Amniotic epithelial cell (primary cell): ENCODE measurements around the gene PRR13.
"Not testable (repeated sequence)": the region's sequence is repeated elsewhere in the genome, so short reads cannot be mapped to it uniquely, and the experiment has no call there.

Experiments used
- DNase-seq: peaks from one replicate; pipeline ENCODE4 v3.0.0-alpha.2; 2010; ENCODE audit warnings: low read depth

The PRR13 gene

DNA sequence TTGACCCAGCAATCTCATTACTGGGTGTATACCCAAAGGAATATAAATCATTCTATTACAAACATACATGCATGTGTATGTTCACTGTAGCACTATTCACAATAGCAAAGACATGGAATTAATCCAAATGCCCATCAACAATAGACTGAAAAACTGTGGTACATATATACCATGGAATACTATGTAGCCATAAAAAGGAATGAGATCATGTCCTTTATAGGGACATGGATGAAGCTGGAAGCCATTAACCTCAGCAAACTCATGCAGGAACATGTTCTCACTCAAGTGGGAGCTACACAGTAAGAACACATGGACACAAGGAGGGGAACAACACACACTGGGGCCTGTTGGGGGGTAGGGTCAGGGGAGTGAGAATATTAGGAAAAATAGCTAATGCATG, 2.0 kb upstream of the PRR13 start:
- DNase-seq = not testable (repeated sequence)

GRCh38 chr12:53443955-53444354, 2.4 kb downstream of the PRR13 start:
- no peak for DNase-seq

DNA sequence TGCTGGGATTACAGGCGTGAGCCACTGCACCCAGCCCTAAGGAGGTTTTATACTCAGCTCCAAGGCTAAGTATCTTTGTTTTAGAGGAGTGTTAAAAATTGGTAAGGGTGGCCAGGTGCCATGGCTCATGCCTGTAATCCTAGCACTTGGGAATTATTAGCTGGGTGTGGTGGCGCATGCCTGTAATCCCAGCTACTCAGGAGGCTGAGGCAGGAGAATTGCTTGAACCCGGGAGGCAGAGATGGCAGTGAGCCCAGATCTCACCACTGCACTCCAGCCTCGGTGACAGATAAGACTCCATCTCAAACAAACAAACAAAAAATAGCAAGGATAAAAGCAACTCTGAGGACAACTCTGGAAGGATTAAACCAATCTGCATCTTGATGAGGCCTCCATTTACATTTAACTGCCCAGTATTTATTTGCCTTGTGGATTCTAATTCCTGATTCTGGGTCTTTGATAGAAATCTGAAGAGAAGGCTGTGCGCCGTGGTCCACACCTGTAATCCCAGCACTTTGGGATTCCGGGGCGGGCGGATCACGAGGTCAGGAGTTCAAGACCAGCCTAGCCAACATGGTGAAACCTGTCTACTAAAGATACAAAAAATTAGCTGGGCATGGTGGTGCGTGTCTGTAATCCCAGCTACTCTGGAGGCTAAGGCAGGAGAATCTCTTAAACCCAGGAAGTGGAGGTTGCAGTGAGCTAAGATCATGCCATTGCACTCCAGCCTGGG, 3.2 kb downstream of the PRR13 start:
- not testable (repeated sequence) for DNase-seq

DNA sequence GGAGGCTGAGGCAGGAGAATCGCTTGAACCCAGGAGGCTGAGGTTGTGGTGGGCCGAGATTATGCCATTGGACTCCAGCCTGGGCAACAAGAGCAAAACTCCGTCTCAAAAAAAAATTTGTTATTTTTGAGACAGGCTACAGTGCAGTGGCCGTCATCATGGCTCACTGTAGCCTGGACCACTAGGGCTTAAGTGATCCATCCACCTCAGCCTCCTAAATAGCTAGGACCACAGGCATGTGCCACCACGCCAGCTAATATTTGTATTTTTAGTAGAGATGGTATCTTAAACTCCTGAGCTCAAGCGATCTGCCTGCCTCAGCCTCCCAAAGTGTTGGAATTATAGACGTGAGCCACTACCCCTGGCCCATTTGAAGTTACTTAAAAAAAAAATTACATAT, 9.4 kb downstream of the PRR13 start:
- no peak for DNase-seq

DNA sequence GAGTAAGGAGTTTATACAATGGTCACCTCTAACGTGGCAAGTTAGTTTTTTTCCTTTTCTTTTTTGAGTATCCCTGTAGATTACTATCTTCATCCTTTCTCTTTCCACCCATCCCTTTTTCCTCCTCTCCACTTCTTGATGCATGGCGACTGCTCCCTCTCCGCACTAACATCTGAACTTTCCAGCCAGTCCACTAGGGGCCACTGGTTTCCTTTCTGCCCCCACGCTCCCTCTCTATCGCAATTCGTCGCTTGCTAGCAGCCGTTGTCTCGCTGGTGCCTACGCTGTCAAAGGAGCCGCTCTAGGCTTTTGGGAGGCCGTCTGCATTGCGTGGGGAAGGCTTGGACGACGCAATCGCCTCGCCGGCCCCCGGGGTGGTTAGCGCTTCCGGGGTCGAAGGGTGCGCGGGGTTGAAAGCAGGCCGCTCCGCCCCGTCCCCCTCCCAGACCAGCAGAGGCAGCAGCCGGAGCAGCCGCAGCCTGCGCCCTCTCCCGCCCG, 10.2 kb downstream of the PRR13 start, which contains the start of gene PCBP2:
Gene PCBP2 (plus strand): TSS at position 442 of the 498 bp plus-strand sequence. CDS start 2,699 bp downstream, outside the sequence.
- peak; percentile 100 for DNase-seq

- DNase-seq = peak; percentile 85
These were observed 10.9 kb downstream of the PRR13 start for GRCh38 chr12:53452159-53453077.

- DNase-seq = no peak
These were observed 12.6 kb downstream of the PRR13 start for GRCh38 chr12:53453953-53454640.

GRCh38 chr12:53454707-53455106, 13.2 kb downstream of the PRR13 start:
- no peak for DNase-seq

- peak; percentile 85 for DNase-seq
These were observed 15.3 kb downstream of the PRR13 start for GRCh38 chr12:53456654-53457366.

GRCh38 chr12:53459097-53459496, 17.6 kb downstream of the PRR13 start:
- DNase-seq = no peak

- no peak for DNase-seq
These were observed 19.5 kb downstream of the PRR13 start for GRCh38 chr12:53461059-53461458.

- DNase-seq = no peak
These were observed 20.1 kb downstream of the PRR13 start for GRCh38 chr12:53461591-53461990.

DNA sequence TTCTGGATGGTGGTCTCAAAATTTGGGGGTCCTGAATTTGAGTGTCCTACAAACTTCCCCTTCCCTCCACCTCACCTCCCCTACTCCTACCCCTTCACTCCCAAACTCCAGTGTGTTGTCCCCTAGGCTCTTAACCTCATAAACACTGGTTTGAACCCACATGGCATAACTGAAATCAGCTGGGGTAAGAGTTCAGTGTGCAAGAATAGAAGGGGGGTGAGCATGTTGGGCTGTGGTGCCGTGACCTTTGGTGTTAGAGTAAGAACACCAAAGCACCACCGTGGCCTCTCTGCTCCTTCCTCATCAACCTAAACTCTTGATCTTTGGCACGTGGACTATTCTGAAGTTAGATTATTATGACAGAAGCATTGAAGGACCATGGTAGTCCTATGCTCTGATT, 21.4 kb downstream of the PRR13 start:
- no peak for DNase-seq

DNA sequence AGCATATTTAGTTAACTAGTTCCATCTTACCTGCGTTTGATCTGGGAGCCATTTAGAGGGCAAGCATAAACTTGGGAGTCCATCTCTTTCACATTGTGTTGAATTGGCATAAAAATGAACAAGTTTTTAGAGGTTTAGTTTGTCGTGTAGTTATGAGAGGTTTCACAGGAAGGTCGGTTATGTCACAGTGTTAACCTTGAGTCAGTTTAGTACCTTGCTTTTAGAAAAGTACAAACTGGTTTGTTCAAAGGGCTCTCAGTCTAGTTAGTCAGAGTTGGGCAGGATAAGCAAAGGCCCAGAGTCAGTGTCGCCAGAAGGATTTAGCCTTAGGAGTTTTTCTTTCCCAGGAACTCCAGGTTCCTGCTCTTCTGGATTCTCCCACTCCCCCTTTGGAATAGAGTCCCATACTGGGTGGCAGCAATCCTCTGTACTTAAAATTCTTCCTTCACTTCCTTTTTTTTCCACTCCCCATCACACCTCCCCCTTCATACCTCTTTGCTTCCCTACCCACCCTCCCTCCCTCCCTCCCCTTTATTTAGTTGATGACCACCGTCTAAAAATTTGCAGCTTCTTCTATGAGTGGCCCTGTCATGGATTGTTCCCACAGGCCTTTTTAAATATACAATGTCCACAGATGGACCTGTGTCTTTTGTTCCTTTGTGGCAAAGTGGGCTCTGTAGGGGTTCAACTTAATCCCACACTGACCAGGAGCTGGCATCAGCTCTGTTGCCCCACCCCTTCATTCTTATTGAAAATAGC, 22.4 kb downstream of the PRR13 start:
- no peak for DNase-seq

DNA sequence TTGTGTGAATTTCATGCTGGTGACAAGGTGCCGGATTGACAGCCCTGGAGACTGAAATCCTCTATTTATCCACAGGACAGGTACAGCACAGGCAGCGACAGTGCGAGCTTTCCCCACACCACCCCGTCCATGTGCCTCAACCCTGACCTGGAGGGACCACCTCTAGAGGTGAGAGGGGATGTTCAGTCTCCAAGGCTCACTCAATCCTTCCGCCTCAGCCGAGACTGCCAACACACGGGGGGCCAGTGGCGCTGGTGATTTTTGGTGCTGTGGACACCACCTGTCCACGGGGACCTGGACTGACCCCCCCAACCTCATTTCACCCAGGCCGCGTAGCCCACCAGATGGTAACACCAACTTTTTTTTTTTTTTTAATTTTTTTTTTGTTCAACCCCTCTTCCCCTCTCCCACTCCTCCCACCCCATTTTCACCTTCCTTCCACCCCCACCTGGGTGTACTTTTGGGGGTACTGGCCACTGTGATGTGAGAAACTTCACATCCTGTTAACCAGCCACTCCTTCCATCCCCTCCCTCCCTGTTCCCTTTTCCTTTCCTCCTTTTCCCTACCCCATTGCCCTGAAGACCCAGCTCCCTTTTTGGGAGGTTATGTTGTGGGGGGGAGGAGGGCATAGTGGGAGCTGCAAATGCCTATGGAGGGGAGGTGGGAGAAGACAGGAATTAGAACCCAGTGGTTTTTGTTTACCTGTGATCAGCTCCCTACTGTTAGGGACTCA, 23.3 kb downstream of the PRR13 start:
- no peak for DNase-seq

DNA sequence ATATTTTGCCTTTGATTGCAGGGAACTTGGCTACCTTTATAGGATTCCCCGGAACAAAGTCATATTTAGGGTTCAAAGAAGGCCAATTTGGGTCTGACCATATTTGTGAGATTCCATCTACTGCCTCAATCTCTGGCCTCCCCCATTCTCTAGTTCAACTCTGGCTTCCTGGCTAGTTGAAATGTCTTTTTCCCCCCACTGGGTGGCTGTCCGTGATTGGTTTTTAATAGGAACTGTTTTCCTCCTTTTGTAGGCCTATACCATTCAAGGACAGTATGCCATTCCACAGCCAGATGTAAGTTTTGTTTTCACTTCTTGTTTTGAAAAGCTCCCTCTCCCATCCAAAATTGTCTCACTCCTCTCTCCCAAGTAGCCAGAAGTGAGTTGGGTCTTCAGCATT, 24.1 kb downstream of the PRR13 start:
- no peak for DNase-seq

DNA sequence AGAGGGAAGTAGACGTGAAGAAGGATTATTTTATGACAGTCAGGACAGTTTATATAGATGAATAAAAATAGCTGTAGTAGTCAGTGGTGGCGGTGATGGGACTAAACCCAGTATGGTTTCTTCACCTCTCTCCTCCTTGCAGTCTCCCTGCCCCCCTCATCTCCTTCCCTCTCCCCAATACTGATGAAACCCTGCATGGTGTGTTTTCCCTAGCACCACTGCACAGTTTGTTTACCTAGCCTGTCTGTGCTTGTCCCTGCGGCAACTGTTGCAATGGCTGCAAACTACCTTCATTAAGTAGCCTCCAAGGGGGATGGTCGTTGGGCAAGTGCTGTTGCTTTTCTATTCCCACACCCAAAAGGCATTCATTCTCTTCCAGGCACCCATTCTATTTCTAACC, 25.1 kb downstream of the PRR13 start:
- no peak for DNase-seq

GRCh38 chr12:53467082-53467481, 25.5 kb downstream of the PRR13 start:
- DNase-seq = no peak

GRCh38 chr12:53467880-53468279, 26.3 kb downstream of the PRR13 start:
- no peak for DNase-seq

DNA sequence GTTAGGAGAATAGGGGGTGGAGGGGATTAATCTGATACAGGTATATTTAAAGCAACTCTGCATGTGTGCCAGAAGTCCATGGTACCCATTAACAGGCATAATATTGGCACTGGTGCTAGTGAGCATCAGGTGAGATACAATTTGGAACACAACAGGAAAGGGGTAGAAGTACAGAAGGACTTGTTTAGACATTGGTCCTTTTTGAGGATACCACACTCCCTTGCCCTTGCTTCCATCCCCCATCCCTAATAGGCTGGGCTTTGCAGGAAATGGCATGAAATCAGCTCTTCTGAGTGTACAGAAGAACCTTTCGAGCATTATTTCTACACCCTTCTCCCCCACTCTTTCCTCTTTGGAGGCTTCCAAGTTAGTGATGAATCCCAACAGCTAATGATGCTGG, 26.7 kb downstream of the PRR13 start:
- no peak for DNase-seq
